Measurements from ENCODE around the gene ENOX1.
"Not testable (repeated sequence)": the region's sequence is repeated elsewhere in the genome, so short reads cannot be mapped to it uniquely, and the experiment has no call there.

ENOX1 gene

GRCh38 chr13:43432958-43433357 is 353.8 kb downstream of the ENOX1 start:
- no peak for DNase-seq (ENCODE audit: low spot score)

- DNase-seq (ENCODE audit: low spot score) = no peak
These were observed 354.9 kb downstream of the ENOX1 start for GRCh38 chr13:43431841-43432240.

GRCh38 chr13:43431290-43431716 is 355.5 kb downstream of the ENOX1 start:
- DNase-seq (ENCODE audit: low spot score) = peak; percentile 9

- DNase-seq (ENCODE audit: low spot score) = no peak
These were observed 358.1 kb downstream of the ENOX1 start for GRCh38 chr13:43428545-43429296.

GRCh38 chr13:43426355-43426754 is 360.4 kb downstream of the ENOX1 start:
- DNase-seq (ENCODE audit: low spot score) = no peak

DNA sequence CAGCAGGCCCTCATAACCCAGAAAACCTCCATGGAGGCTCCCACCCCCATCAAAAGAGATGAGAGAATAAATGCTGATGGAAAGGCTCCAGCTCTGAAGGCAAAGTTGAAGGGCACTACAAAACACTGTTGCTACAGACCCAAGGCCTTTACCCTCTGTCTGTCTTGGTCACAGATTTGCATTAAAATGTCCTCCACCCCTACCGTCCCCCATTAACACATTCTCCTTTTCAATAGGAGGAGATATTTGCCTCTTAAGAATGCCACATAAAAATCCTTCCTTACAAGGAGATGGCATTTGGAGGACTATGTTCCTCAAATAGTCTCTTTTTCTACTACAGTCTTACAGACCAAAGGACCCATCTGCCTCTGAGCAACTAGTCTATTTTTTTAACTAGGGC is 361.5 kb downstream of the ENOX1 start:
- no peak for DNase-seq (ENCODE audit: low spot score)

- peak; percentile 83 for DNase-seq (ENCODE audit: low spot score)
These were observed 362.4 kb downstream of the ENOX1 start for GRCh38 chr13:43424412-43424811.

GRCh38 chr13:43422116-43422515 is 364.7 kb downstream of the ENOX1 start:
- no peak for DNase-seq (ENCODE audit: low spot score)

- DNase-seq (ENCODE audit: low spot score) = not testable (repeated sequence)
These were observed 369.9 kb downstream of the ENOX1 start for GRCh38 chr13:43416842-43417241.

GRCh38 chr13:43416408-43416807 is 370.4 kb downstream of the ENOX1 start:
- DNase-seq (ENCODE audit: low spot score) = not testable (repeated sequence)

GRCh38 chr13:43415903-43416391 is 370.8 kb downstream of the ENOX1 start:
- not testable (repeated sequence) for DNase-seq (ENCODE audit: low spot score)

DNA sequence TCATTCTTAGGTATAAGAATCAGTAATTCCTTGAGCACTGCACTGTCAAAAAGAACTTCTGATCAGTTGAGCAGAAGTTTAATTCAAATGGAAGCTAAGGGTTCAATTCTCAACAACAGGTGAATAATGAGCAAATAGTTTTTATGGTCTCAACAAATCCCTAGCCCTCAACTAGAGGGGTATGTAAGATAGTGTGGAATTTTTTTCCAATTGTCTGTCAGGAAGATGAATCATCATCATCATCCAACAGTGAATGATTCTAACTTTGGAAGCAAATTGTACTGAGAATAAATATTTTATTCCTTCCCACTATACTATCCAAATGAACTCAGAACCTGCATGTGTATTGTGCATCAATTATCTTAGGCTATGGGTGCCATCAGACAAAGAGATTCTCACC is 372.7 kb downstream of the ENOX1 start:
- DNase-seq (ENCODE audit: low spot score) = no peak

DNA sequence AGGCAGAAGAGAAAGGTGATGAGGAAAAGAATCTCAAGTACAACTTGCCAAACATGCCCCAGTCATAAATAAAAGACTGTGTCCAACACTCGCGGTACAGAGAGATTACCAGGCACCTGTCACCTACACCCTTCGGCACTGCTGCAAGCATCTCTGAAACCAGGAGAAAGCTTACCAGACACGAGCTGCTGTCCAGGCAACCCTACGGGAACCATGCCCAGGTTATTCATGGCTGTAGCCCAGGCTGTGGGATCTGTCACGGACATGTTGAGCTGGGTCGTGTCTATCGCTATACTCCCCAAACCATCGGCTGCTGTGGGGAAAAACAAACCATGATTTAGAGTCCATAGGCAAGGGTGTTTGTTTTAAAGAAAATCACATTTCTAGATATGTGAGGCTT is 375.0 kb downstream of the ENOX1 start:
- DNase-seq (ENCODE audit: low spot score) = no peak

GRCh38 chr13:43411211-43411610 is 375.6 kb downstream of the ENOX1 start:
- DNase-seq (ENCODE audit: low spot score) = no peak

DNA sequence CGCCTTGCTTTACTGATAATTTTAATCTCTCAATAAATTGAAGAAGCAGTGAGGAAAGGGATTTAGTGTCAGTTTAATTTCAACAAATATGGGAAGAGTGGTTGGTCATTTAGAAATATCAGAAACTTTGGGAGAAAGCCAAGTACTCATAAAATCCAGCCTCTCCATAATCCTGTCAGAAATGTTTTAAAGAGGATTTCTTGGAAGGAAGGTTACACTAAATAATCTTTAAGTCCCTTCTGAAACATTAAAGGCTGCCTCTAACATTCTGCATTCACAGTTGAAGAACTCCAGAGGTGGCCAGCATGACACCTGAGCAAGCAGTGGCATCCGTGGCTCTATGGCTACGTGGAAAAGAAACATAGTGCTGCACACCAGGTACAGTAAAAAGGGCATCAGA is 378.5 kb downstream of the ENOX1 start:
- DNase-seq (ENCODE audit: low spot score) = no peak

DNA sequence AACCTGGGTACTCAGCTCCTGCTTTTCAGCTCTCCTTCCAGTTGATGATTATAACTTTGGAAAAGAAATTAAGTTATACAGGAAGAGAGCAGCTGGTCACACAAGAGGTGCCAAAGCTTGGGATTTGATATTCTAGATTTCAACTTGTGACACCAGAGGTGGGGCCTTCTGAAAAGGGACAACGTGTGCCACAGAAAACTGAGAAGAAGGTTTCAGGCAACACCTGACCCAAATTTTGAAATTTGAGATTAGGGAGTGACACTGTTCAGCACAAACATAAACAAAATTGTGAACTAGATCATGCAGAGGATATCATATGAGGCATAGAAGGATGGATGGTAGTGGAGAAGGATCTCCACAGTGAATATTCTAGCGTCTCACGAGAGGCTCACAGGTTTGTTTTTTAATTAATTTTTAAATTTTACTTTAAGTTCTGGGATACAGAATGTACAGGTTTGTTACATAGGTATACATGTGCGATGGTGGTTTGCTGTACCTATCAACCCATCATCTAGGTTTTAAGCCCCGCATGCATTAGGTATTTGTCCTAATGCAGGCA is 379.7 kb downstream of the ENOX1 start:
- no peak for DNase-seq (ENCODE audit: low spot score)

- peak; percentile 80 for DNase-seq (ENCODE audit: low spot score)
These were observed 381.3 kb downstream of the ENOX1 start for GRCh38 chr13:43405457-43405856.

- no peak for DNase-seq (ENCODE audit: low spot score)
These were observed 384.4 kb downstream of the ENOX1 start for GRCh38 chr13:43402380-43402779.

- DNase-seq (ENCODE audit: low spot score) = no peak
These were observed 385.4 kb downstream of the ENOX1 start for GRCh38 chr13:43401361-43401760.

DNA sequence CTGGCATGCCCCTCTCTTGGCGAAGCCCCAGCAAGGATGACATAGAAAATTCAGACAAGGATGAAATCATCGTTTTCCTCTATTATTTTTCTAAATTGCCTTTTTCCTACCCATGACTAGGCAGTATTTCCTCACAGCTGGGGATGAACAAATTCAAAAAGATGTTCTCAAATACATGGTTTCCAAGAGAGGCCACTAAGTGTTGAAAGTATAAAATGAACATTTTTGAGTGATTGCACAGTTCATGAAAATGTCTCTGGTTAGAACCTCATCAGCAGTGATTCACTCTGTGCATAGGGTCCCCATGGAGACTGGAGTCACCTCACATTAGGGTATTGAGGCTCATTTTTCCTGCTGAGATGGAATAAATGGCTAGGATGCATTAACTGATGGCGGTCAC is 389.7 kb downstream of the ENOX1 start:
- DNase-seq (ENCODE audit: low spot score) = no peak

DNA sequence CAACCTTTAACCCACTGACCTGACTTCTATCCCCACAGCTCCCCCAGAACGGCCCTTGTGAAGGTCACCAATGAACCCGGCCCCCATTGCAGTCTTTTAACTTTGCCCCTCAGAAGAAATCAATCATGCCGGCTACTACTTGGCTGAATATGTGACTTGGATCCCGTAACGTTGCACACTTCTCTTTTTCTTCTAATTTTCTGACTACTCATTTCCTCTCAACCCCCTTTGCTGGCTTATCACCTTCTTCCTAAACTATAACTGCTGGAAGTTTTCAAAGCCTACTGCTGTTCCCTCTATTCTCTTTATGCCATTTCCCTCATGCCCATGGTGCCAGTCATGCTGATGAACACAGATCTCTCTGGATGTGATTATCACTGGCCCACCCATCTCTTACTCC is 395.7 kb downstream of the ENOX1 start:
- DNase-seq (ENCODE audit: low spot score) = no peak

GRCh38 chr13:43390619-43391018 is 396.2 kb downstream of the ENOX1 start:
- no peak for DNase-seq (ENCODE audit: low spot score)

DNA sequence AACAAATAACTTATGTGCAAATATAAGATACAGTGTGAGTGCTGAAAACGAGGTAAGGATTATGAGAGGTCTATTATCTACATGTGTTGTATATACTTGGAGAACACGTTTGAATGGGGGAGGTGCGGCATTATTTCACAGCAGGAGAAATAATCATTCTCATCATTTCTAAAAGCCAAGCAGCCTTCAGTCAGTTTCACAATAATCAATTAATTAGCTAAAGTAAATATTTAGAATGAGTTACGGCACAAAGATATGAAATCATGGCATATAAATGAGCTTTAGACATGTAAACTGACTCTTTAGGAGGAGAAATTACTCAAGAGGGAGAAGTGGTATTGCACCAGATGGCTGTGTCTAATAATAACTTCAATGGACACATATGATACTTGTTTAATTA is 396.8 kb downstream of the ENOX1 start:
- no peak for DNase-seq (ENCODE audit: low spot score)

GRCh38 chr13:43389573-43389972 is 397.2 kb downstream of the ENOX1 start:
- DNase-seq (ENCODE audit: low spot score) = no peak

All from kidney tubule cell (primary cell).